Measurements from ENCODE around the gene FAM227A. TPM values are rescaled to one million over a fixed set of nuclear protein-coding genes. Genes with fewer than 3 reads are reported as not detected.

FAM227A gene
- total and polyA plus RNA-seq, 2 of the 8 experiments (the other 6 are each of a cell fraction or from before 2014, with no cell fraction given): 2.1 to 3.9 TPM

DNA sequence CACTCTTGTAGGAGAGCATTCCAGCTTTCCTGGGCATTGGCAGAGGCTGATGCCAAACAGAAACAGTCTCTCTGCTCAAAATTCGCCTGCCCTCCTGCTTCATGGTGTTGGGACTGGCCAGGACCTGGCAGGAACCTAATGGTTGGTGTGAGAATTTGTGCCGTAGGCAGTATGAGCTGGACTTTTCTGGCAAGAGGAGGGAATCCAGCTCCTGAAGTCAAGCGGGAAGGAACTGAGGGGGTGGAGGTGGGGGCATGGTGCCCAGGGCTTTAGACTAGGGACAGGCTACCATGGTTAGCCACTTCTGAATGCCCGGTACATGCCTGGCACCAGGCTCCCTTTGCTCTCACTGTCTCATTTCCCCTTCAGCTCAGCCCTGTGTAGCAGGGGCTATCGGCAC is 18.7 kb upstream of the FAM227A start:
- Histone ChIP-seq H3K14ac (ENCODE audit: insufficient read length) (no peak overlapping the region), H2AFZ (ENCODE audit: low read length) (no peak overlapping the region), H4K5ac (ENCODE audit: insufficient read length, low read depth, low read length) (no peak overlapping the region), H3K23me2 (ENCODE audit: low read depth, low read length) (no peaks in the 10 kb centered on the region), H3K4me1 (replicated peaks in 1 of 4; ENCODE audit: control insufficient read depth in 3 of 4, insufficient read depth in 4 of 4, low read length in 3 of 4) (no peaks in the 10 kb centered on the region), H3K36me3 (ENCODE audit: control insufficient read depth in 2 of 4, insufficient read depth in 4 of 4, low read length in 3 of 4) (peaks cover 0 to 6% (median 0%) of the 10 kb centered on the region in 4 experiments; a peak in 3 of 8 replicates), H3K27me3 (replicated peaks in 1 of 4; ENCODE audit: control insufficient read depth in 3 of 4, extremely low read depth in 1 of 4, insufficient read depth in 3 of 4, low read length in 3 of 4) (no peaks in the 10 kb centered on the region), H4K91ac (replicated peaks; ENCODE audit: insufficient read length, low read length) (no peak overlapping the region), H2BK20ac (ENCODE audit: low read length) (no peak overlapping the region), H3K23ac (ENCODE audit: insufficient read length) (no peak overlapping the region), H3K4me3 (ENCODE audit: extremely low read depth in 1 of 4, insufficient read depth in 2 of 4, low read depth in 3 of 4, low read length in 4 of 4) (no peak overlapping the region), H2BK5ac (ENCODE audit: low read depth, low read length) (no peak overlapping the region), H3K9me3 (ENCODE audit: insufficient read depth in 2 of 2, low read depth in 1 of 2, low read length in 1 of 2) (no peaks in the 10 kb centered on the region), H3K4ac (replicated peaks; ENCODE audit: insufficient read length, low read depth, low read length) (no peak overlapping the region), H2BK15ac (ENCODE audit: low read length) (no peak overlapping the region), H2BK120ac (replicated peaks; ENCODE audit: low read depth, low read length) (no peak overlapping the region), H3K79me2 (ENCODE audit: control insufficient read depth in 1 of 2, insufficient read depth in 2 of 2, low read length in 2 of 2) (no peaks in the 10 kb centered on the region), H3K9ac (replicated peaks in 1 of 4; ENCODE audit: extremely low read depth in 1 of 4, low read depth in 3 of 4, low read length in 3 of 4) (no peak overlapping the region), H3K27ac (ENCODE audit: low read depth, low read length) (no peak overlapping the region), H3K56ac (replicated peaks; ENCODE audit: insufficient read length, low read depth, low read length) (no peak overlapping the region), H3K18ac (ENCODE audit: extremely low read depth, low read length) (no peak overlapping the region), H2BK12ac (ENCODE audit: low read depth, low read length) (no peak overlapping the region), H4K20me1 (replicated peaks in 1 of 2; ENCODE audit: control insufficient read depth in 1 of 2, insufficient read depth in 2 of 2, low read length in 2 of 2) (peaks cover 0 to 2% of the 10 kb centered on the region in 2 experiments), H4K8ac (ENCODE audit: extremely low read depth, insufficient read depth, low read length) (no peak overlapping the region), H3K79me1 (ENCODE audit: low read depth, low read length) (no peaks in the 10 kb centered on the region), H2AK5ac (ENCODE audit: low read depth, low read length) (no peak overlapping the region), H3K4me2 (ENCODE audit: insufficient read depth in 1 of 2, low read depth in 2 of 2, low read length in 2 of 2) (no peak overlapping the region)
- no peak for FAIRE-seq
- DNase-seq (ENCODE audit: low read depth in 1 of 2, low spot score in 2 of 2): no peak
- ChIA-PET POLR2A (ENCODE audit: partially characterized antibody) (interaction anchor here (1.3 to 11.1 kb wide), 5 partner anchors 8 to 24 kb away, joined by 3 to 68 read pairs (median 3); partner anchors contain the start of gene TOMM22), CTCF (ENCODE audit: partially characterized antibody) (interaction anchor here (0.9 kb wide), 1 partner anchor 8 kb away, joined by 3 read pairs; no protein-coding TSS in a partner anchor)
- 95% methylated on average over 5 of the region's 5 CpGs; no CpG with 5 or more reads in 1 of the 2 experiments for WGBS, 2 experiments (ENCODE audit: extremely low coverage in 1 of 2, insufficient coverage in 1 of 2, insufficient read length in 1 of 2, insufficient replicate concordance in 2 of 2, low coverage in 1 of 2, low lambda C conversion rate in 2 of 2, missing lambda C conversion rate in 1 of 2)
- TF ChIP-seq PHF8 (conservative IDR thresholded peaks at IDR 0.05; ENCODE audit: low read depth, low read length) (no peak), NRF1 (IDR thresholded peaks at IDR 0.05; ENCODE audit: low read depth, low read length) (no peak)
